Suprapubic skin (tissue), 4 donors: ENCODE results near the gene SYT8.

Experiments
- CTCF ChIP-seq, 2 donors: fragments of 200-600 bp in 1 of 2; fragments of 450-650 bp in 1 of 2; sonication (generic) in 1 of 2; IDR thresholded peaks; one replicate each; pipeline ENCODE4 v1.5.1; 2016 to 2019; ENCODE audit warnings: antibody characterized with exemption in 2 of 2, mild to moderate bottlenecking in 1 of 2, moderate library complexity in 1 of 2
- POLR2A ChIP-seq, 2 donors: fragments of 450-650 bp; IDR thresholded peaks; one replicate each; pipeline ENCODE4 v1.6.1; 2017; ENCODE audit warnings: antibody characterized with exemption in 2 of 2, mild to moderate bottlenecking in 2 of 2, moderate library complexity in 2 of 2
- POLR2AphosphoS5 ChIP-seq, 3 donors: sonication (generic); formaldehyde crosslinking; IDR thresholded peaks; one replicate each; pipeline ENCODE4 v1.6.1; 2017; ENCODE audit warnings: antibody characterized with exemption in 3 of 3

GRCh38 chr11:1796413-1797011, 38.3 kb upstream of the SYT8 start:
- TF ChIP-seq CTCF (IDR thresholded peaks at IDR 0.05) (no peak), POLR2A (IDR thresholded peaks at IDR 0.05) (no peak), POLR2AphosphoS5 (IDR thresholded peaks at IDR 0.05) (no peak)
